Erythroblast (primary cell): Measurements from ENCODE around the gene SNED1.

ENCODE experiments used
- GATA1 ChIP-seq: IDR thresholded peaks from 2 replicates; pipeline ENCODE4 v1.6.1; 2011; ENCODE audit warnings: low read depth, mild to moderate bottlenecking, control low read depth, low read length, moderate library complexity
- POLR2A ChIP-seq: IDR thresholded peaks from 2 replicates; pipeline ENCODE4 v1.6.1; 2011; ENCODE audit warnings: mild to moderate bottlenecking, low read length

DNA sequence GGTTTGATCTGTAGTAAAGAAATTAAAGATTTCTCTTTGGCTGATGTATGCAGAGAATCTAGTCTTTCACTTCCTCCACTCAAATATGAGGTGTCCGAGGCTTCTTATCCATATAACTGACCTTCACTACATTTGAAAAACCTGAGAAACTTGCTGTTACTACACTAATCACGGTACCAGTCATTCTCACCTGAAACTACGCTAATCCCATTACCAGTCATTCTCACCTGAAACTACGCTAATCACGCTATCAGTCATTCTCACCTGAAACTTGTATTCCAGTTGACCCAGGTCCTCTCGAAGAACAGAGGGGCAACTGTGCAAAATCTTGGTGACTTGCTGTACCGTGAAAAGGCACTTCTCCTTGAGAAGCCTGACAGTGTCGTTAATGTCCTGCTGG lies 98.6 kb downstream of the SNED1 start:
- no peak for TF ChIP-seq POLR2A
- no peak for TF ChIP-seq GATA1
